Stimulated activated CD4-positive, alpha-beta T cell treated with anti-CD3 and anti-CD28 coated beads, TNF-alpha, amount 100 ng/mL, for 24 hours (primary cell): Measurements from ENCODE around the gene CUL1.

Experiments used
- DNase-seq, 3 experiments: peaks; one replicate each; pipeline ENCODE4 v3.0.0-alpha.2; 2020; ENCODE audit warnings: low read depth in 3 of 3

CUL1 gene

DNA sequence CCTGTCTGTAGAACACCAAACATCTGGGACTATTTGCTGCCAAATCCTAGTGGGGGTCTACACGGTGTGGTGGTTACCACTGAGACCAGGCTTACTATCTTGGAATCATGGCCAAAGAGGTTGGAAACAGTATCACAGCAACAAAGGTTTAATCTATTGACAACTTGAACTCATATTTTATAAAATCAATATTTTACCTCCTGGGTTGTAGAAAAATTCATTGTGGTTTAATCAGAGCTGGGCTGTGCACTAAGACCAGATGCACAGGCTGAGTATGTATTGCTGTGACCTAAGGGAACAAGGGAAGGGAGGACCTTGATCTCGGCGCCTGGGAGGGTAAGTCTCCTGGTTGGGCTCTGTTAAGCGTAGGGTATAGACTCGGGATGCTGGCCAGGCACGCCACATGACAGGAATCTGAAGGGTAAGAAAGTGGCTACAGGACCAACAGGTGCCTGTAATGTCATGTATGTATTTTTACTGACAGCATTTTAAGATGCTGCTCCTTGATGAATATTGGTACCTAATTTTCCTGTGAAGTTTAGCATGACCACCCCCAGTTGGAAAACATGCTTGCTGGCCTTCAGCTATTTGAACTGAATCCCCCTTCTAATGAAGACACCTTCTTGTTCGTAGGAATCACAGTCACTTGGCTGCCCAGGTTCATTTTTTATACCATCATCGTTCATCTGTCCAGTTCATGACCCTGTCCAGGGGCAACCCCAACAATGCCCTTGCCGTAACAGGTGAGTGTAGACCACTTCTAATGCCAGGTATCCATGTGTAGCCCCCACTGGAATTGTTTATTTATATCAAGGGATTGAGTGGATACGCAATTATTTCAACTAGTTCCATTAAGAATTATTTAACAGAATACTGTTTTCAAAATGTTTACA, 105.9 kb downstream of the CUL1 start:
- no peak for DNase-seq

DNA sequence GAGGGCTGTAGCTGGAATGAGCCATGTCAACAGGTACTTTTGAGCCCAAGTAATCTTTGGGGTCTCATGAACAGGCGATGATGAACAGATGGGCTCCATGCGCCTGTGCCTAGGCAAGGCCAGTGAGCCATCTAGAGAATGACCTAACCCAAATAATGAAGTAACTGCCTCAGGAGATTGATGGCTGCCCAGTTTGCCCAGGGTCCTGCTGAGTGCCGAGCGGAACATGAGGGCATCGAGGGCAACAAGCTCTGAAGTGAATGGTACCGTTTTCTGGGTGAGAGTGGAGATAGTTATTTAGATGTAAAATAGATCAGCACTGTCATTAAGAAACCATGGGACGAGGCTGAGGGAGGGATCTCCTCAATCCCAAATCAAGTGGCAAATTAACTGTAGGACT, 107.5 kb downstream of the CUL1 start:
- no peak for DNase-seq

DNA sequence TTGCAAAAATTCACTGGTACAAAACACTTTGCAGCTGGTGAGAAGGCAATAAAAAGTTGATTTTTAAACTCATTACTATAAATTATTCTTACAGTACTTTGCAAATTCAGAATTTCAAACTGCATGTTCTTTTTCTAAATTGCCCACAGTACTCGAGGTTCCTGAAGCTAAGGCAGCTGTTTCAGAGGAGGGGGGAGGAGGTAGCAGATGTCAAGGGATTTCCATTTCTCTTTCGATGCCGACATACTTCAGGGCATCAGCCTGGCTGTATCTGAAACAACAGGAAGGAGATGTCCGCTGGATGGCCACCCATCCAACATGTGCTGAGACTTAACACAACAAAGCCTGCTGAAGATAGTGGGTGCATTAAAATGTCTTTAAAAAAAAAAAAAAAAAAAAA, 108.7 kb downstream of the CUL1 start:
- no peak for DNase-seq

DNA sequence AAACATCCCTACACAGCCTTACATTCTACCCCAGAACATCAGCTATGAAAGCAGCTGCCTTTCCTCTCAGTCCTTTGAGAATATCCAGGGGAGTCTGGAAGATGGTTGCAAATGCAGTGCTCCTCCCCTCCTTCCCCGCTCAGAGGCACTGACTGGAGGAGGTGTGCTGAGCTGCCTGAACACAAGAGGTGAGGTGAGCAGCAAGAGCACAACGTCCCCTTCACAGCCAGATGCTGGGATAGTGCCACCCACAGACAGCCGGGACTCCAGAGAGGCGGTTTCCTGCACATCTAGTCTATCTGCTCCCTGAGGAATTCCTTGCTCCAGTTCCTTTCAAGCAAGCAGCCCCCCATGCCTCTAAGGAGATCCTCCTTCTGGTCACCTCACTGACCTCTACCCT, 111.2 kb downstream of the CUL1 start:
- DNase-seq = no peak

DNA sequence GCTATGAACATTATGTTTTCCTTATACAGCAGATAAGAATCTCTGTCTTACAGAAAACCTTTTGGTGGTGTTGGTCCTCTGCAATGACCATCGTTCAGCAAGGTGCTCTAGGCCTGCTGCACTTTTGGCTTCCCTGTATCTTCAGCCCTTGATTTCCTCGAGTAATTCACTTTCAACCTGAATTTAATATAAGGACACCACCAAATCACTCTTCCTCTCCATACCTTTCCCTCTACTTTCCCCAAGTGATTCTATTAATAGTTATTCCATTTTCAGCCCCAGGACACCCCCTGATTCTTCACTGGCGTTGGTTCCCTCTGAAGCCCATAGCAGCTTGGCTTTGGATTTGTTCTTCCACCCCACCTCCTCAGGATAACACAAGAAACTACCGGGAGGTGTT, 113.2 kb downstream of the CUL1 start:
- DNase-seq = no peak

DNA sequence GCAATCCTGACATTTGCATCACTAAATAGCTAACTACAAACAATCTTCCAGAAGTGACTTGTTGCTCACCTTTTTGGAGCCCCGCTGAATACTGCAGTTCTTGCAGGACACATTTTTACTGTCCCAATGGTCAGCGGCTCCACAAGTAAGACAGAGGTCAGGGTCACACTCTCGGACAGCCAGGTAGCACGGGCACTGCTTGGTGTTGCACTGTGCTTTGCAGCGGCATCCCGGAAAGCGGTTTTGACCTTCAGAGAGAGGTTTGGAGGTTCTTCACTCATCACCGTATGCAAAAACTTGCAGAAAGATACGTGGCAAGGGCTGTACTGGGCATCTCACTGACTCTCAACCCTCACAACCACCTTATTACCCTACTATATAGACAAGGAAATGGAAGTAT, 115.2 kb downstream of the CUL1 start:
- DNase-seq = no peak

DNA sequence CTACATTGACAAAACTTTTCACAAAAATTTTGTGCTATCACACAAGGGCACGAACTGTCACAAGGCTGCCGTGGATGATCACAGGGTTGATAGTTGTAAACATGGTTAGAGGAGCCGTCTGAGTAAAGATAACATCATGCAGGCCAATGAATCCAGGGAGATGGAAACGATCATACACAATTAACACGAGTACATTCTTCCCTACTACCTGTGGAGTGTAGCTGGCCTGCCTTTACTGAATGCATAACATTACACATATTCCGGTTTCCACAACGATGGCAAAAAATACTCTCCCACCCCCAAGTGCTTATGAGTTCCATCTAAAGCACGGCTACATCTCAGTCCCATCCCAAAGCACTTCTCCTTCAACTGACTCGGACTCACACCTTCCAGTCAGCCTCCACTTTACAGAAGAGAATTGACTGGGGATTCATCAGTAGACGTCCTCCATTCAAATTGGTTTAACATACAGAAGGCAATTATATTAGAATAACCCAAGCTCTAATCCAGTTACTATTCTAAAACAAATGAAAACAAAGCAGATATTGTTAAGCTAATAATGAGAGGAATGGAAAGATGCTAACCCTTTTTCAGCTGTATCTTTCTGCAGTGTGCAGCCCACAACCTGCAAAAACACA, 116.3 kb downstream of the CUL1 start:
- no peak for DNase-seq

DNA sequence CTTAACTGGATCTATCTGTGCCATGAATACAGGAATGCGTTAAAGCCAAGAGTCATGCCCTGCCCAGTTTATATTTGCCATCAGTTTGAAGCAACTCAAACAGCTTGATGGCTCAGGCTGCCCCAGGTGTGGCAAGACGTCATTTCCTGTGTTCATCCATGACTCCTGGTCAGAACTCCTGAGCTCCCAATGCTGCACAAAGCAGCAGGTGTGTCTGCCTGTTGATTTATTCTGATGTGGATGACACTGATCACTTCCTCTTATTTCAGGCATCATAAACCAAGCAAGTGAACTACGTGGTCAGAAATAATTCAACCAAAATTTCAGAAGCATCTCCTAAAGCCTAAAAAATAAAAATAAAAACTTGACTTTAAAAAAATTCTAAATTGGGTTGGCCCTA, 116.9 kb downstream of the CUL1 start:
- no peak for DNase-seq

DNA sequence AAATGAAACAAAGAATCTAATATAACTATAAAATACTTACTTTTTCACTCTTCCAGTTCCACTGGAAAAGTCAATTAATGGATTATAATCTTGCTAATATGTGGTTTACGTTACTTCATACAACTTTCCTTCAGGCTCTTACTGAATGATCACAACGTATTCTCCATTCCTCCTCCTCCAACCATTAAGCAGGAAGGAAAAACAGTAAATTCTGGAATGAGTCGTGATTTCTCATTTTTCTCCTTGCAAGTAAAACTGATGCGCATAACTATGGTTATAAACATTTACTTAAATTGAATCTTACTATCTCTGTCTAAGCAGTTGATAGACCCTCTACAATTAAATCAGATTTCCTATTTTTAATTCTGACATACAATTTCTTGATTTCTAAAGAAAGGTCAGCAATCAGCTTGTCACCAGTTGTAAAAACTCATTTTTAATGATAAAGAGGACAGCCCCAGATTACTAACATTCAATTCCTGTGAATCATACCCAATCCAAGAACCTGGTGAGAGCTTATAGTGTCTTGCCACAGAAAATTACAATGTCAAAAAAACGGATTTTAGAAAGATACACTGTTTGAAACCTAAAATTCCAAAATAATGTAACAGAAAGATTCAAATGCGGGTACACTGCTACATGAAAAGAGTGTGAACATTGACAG, 121.1 kb downstream of the CUL1 start:
- no peak for DNase-seq

DNA sequence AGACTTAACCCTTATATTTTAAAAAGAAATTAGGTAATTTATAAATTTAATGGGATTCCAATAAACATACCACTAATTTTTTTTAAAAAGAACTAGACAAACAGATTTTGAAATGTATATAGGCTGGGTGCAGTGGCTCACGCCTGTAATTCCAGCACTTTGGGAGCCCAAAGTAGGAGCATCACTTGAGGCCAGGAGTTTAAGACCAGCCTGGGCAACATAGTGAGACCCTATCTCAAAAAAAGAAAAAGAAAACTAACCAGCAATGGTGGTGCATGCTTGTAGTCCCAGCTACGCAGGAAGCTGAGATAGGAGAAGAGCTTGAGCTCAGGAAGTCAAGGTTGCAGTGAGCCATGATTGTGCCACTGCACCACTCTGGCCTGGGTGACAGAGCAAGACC, 122.7 kb downstream of the CUL1 start:
- DNase-seq = no peak

DNA sequence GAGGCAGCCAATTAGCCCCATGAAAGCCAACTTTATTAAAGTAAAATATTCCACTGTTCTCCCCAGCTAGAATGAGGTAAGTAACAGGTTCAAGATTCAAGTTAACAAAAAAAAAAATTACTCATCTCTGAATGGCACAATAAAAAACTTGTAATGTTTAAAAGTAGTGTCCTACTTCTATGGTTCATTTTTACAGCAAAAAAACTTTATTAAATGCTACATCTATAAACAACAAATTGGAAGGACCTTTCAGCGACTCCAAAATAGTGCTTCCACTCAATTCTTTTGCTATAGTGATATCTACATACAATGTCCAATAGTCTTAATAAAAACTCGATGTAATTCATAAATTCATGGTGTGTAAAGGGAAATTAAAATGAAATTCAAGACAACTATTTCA, 126.2 kb downstream of the CUL1 start:
- DNase-seq = no peak

DNA sequence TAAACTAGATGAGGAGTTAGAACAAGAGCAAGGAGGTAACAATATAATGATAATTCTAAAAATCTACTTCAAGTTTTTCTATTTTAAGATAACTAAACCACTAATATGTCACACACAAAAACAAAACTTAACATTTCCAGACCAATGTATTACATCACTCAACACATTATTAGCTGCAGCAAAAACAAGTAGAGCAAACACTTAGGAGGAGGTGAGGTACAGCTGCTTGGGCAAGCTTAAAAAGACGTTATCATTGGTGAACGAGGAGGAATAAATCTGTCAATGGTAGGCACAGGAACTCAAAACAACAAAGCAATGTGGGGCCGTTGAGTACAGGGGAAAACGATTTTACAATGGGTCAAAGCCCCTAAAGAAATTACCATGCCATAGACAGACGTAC, 126.6 kb downstream of the CUL1 start:
- no peak for DNase-seq

DNA sequence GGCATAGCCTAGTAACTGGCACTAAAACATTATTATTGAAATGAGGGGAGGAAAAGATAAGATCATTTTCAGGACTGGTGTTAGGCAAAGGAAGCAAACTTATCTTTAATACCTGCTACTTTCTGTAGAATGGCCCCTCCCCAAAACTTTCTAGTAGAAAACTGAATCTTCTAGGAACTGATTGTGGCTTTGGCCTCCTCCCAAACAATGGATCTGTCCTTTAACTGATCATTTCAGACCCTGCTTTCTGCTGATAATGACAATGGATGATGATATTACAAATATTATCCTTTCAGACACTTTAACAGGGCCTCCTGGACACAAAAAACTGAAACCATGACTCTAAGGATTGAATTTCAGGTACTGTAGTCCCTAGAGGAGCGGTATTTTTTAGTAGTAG, 130.3 kb downstream of the CUL1 start:
- DNase-seq = no peak

DNA sequence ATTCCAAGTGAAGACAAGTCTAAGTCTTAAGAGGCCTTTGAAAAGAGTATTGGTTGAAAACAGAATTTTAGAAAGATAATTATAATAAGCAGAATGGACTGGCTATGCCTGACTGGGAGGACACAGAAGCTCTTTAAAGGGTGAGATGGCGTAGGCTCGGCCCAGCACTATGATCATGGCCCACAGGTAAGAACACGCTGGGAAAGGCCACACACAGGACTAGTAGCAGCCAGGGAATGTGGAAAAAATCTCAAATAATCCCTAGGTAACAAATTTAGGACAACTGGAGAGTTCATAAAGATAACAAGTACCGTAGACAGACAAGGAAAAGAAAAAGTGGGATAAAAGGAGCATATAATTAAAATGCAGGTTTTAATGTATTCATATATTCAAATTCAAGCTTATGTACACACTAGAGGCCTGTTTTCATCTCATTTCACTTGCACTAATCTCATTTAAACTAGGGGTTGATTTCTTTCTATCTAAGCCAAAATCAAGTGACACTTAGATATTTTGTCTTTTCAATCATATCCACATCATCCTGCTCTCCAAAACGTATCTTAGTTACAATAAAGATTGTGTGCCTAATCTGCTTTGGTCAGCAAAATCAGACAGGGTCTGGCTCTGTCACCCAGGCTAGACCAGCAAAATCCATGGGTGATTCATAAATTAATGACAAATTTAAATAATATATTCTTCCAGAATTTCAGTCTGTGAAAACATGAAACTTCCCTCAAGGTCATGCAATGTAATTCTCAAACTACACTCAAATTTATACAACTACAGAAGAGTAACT, 132.4 kb downstream of the CUL1 start:
- DNase-seq = no peak

DNA sequence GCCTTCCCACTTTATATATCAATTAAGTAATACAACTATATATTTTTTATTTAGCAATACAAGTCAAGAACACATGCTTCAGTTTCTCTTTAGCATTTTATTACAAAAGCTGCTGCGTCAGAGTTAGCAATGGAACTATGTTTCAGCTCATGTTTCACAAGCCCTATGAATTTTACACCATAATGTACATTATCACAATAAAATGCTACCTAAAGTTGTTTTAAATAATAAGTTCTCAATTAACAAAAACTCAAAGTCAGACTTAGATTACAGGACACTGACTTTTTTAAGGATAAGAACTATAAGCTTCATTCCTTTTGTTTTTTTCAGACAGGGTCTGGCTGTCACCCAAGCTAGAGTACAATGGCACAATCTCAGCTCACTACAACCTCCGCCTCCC, 133.1 kb downstream of the CUL1 start:
- no peak for DNase-seq

DNA sequence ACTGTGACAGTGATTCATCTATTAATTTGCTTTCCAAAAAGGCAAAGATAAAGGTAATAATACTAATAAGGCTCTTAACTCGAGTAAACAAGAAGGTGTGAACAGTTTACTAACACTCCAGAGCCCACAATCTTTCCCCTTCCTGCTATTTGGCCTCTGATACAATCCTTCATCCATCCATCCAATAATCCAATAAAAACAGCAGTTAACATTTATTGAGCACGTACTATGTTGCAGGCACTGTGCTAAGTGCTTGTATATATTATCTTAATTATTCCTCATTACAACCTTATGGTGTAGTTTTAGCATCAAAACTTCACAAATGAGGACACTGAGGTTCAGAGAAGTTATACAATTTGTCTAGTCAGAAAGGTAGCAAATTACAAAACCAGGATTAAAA, 135.9 kb downstream of the CUL1 start:
- no peak for DNase-seq

DNA sequence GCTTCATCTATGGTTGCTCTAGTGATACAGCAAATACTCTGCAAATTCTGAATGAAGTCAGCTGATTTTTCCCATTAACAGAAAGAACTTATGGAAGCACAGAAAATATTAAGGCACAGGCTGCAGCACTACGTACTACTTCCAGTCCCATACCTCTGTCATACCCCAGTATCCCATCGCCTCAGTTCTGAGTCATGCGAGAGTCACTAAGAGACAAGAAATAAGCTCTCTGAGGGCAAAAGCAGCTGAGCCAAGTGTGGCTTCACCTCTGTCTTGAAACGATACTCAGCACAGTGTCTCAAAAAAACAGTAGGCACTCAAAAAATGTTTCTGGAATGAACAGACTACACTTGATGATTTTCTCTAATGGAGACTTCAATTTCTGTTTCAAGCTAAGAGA, 137.2 kb downstream of the CUL1 start:
- no peak for DNase-seq

DNA sequence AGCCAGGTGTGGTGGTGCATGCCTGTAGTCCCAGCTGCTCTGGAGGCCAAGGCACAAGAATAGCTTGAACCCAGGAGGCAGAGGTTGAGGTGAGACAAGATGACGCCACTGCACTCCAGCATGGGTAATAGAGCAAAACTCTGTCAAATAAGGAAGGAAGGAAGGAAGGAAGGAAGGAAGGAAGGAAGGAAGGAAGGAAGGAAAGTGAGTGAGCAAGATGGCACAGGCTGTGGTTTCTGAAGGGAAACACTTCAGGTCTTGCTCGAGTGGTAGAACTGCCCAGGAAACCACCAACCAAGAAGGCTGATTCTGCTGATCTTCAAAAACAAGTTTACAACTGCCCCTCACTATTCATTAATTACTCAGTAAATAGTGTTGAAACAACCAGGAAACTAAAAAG, 140.2 kb downstream of the CUL1 start:
- no peak for DNase-seq

DNA sequence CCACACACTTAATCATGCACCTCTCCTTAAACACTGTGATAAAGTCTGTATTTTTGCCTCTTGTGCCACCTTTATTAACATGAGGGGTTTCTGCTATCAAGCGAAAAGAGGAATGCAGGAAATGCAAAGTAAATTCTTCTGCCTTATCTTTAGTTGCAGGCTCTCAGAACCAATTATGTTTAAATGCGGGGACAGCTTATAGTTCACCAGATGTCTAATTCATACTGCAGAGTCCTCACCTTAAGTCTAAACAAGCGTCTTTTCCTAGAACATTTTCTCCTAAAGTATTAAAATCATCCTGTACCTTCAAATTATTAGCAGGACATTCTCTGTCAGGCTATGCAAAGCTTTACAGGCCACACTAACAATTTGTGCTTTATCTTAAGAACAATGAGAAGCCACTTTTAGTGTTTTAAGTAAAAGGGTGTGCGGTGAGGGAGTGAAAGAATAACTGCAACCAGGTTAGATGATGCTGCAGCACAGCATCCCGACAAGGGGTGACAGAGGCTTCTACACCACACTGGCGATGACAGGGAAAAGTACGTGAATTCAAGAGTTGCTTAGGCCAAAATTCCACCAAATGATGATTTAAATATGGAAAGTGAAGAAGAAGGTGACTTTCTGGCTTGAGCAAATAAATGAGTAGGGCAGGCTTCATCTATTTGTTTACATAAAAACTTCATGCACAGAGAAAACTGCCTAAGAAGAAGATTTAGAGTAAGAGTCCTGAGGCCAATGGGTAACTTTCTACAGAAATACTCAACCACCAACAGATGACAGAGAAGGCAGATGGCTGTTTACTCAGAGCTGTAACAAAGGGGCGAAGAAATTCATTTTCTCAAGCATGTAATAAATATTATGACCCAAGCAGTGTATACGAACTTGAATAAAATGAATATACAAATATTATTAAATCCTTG, 149.4 kb downstream of the CUL1 start:
- DNase-seq = no peak

DNA sequence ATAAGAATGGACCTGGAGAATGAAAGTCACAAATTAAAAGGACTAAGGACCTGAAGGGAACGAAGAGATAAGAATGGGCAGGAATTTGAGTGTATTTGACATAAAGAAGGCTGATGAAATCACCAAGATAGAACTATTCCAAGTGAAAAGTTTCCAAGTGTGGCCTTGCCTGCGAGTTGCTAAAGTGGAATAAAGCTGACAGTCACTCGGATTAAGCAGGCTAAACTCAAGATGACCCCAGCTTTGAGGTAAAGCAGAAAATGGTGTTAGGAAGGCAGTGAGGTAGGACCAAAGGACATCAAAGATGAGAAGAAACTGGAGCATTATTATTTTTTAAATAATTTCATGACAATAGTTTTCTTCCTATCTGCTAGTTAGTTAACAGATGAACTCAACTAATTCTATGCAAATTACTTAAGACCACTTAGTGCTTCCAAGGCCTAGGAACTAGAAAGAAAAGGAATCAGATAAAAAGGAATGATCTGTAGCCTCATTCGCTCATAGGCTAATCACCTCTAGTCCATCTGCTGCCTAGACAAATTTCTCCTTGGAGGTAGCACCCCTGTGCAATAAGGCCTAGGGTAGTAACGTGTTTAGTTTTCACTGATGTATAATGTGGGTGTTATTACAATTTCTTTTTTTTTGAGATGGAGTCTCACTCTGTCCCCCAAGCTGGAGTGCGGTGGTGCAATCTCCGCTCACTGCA, 150.8 kb downstream of the CUL1 start:
- DNase-seq = no peak
